Neutrophil (primary cell): ENCODE measurements around the gene EFNA5.

Experiments
- H3K27ac ChIP-seq: fragments of 200-600 bp; sonication (generic); 2 replicates; pipeline ENCODE4 v1.5.1; 2016; ENCODE audit warnings: mild to moderate bottlenecking, moderate library complexity
- H3K27me3 ChIP-seq: fragments of 200-600 bp; sonication (generic); 2 replicates; pipeline ENCODE4 v1.6.0; 2016; ENCODE audit warnings: mild to moderate bottlenecking
- H3K36me3 ChIP-seq: fragments of 200-600 bp; sonication (generic); 2 replicates; pipeline ENCODE4 v1.5.1; 2017
- H3K4me1 ChIP-seq, 2 experiments: fragments of 200-600 bp in 1 of 2; sonication (generic) in 1 of 2; 1 replicate in 1 of 2; 2 replicates in 1 of 2; pipeline versions ENCODE4 v1.5.1 to v1.6.1; 2013 to 2016; ENCODE audit warnings: low read depth in 1 of 2, low read length in 1 of 2, mild to moderate bottlenecking in 1 of 2, moderate library complexity in 1 of 2; ENCODE audit not compliant: control insufficient read depth in 1 of 2, insufficient read depth in 1 of 2
- H3K4me3 ChIP-seq, 2 experiments: fragments of 200-600 bp in 1 of 2; sonication (generic) in 1 of 2; 1 replicate in 1 of 2; 2 replicates in 1 of 2; pipeline ENCODE4 v1.5.1; 2013 to 2016; ENCODE audit warnings: low read depth in 1 of 2, low read length in 1 of 2, mild to moderate bottlenecking in 1 of 2, moderate library complexity in 1 of 2
- H3K9me3 ChIP-seq: fragments of 200-600 bp; sonication (generic); 2 replicates; pipeline ENCODE4 v1.5.1; 2016
- CTCF ChIP-seq: fragments of 200-600 bp; sonication (generic); IDR thresholded peaks from 2 replicates; pipeline ENCODE4 v1.5.1; 2016; ENCODE audit warnings: antibody characterized with exemption

The EFNA5 gene

GRCh38 chr5:107340631-107341030, 330.1 kb downstream of the EFNA5 start:
- Histone ChIP-seq H3K4me1 (no peaks in the 10 kb centered on the region), H3K27ac (no peak overlapping the region), H3K4me3 (no peak overlapping the region), H3K9me3 (no peaks in the 10 kb centered on the region), H3K36me3 (no peaks in the 10 kb centered on the region), H3K27me3 (no peaks in the 10 kb centered on the region)
- TF ChIP-seq CTCF, result no peak

- Histone ChIP-seq H3K4me3 (no peak overlapping the region), H3K27ac (no peak overlapping the region), H3K9me3 (no peaks in the 10 kb centered on the region), H3K27me3 (no peaks in the 10 kb centered on the region), H3K36me3 (no peaks in the 10 kb centered on the region), H3K4me1 (no peaks in the 10 kb centered on the region)
- no peak for TF ChIP-seq CTCF
These were observed 332.4 kb downstream of the EFNA5 start for GRCh38 chr5:107338335-107338734.

DNA sequence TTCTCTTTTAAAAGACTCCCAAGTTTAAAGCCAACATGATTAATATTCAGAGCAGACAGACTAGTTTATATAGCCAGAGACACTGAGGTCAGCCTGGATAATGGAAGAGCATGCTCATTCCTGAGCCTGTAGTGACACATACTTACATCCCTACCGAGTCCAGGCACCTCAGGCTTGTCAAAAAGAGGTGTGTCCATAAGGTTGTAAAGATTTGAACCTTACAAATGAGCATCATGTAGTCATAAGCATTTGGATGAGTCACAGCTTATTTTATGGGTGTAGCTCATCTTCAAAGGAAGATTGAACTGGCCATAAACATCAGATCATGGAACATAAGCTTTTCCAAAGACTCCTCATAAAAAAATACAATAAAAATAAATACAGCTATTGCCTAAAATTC, 333.5 kb downstream of the EFNA5 start:
- no peaks in the 10 kb centered on the region for H3K36me3 ChIP-seq
- no peaks in the 10 kb centered on the region for H3K4me1 ChIP-seq
- no peaks in the 10 kb centered on the region for H3K27me3 ChIP-seq
- no peak for TF ChIP-seq CTCF
- H3K4me3 ChIP-seq, result no peak overlapping the region
- H3K9me3 ChIP-seq, result no peaks in the 10 kb centered on the region
- no peak overlapping the region for H3K27ac ChIP-seq

DNA sequence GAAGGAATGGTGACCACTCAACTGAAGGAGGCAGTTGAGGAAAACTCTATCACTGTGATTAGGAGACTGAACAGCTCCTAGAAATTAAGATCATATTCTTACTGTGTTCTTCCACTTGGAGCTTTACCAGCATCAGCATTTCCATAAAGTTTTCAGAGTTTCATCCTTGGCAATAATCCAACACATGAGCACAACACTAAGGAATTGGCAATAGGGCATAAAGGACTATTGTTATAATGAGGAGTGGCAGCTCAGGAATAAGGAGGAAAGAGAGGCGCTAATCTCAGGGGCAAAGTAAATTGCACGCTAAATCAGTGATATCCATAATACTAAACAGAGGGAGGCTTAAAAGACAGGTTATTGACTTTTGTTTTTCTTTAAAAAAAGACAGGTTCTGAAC, 338.9 kb downstream of the EFNA5 start:
- Histone ChIP-seq H3K9me3 (no peaks in the 10 kb centered on the region), H3K36me3 (no peaks in the 10 kb centered on the region), H3K4me3 (no peak overlapping the region), H3K4me1 (no peaks in the 10 kb centered on the region), H3K27ac (no peak overlapping the region), H3K27me3 (no peaks in the 10 kb centered on the region)
- TF ChIP-seq CTCF, result no peak

DNA sequence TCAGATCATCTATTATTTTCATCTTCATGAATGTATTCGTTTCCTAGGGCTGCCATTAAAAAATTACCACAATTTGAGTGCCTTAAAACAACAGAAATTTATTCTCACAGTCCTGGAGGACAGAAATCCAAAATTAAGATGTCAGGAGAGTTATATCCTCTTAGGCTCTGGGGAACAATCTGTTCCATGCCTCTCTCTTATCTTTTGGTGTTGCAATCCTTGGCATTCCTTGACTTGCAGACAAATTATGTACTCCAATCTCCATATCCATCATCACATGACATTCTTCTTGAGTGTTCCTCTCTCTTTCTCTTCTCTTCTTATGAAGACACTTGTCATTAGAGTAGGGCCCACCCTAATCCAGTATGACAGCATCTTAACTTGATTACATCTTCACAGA, 339.4 kb downstream of the EFNA5 start:
- Histone ChIP-seq H3K9me3 (no peaks in the 10 kb centered on the region), H3K27me3 (no peaks in the 10 kb centered on the region), H3K36me3 (no peaks in the 10 kb centered on the region), H3K27ac (no peak overlapping the region), H3K4me1 (no peaks in the 10 kb centered on the region), H3K4me3 (no peak overlapping the region)
- TF ChIP-seq CTCF, result no peak

DNA sequence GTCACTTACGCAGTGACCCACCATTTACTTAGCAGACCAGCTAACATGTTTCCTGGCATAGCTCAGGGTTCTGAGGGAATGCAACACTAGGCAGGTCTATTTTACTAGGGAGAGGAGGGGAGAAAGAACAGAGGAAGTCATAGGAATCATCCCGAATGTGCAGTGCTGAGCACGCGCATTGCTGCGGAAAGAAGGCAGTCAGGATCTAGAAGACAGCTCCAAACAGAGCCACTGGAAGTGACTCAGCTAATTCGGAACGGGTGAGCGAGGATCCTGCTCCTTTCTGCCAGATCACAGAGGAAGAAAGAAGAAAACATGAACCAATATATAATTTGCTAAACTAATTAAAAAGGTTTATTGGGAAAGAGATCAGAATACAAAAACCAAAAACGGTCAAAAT, 339.8 kb downstream of the EFNA5 start:
- Histone ChIP-seq H3K36me3 (no peaks in the 10 kb centered on the region), H3K4me3 (no peak overlapping the region), H3K9me3 (no peaks in the 10 kb centered on the region)

More for the DNA sequence above, 339.8 kb downstream of the EFNA5 start:
- no peak for TF ChIP-seq CTCF
- no peaks in the 10 kb centered on the region for H3K4me1 ChIP-seq
- no peaks in the 10 kb centered on the region for H3K27me3 ChIP-seq
- no peak overlapping the region for H3K27ac ChIP-seq
